Measurements from ENCODE around the gene PRKCA. TPM values are rescaled to one million over a fixed set of nuclear protein-coding genes. Genes with fewer than 3 reads are reported as not detected.

PRKCA gene
- total RNA-seq, 1 donor from 2014 or later, result 16.4 TPM

- Mint-ChIP-seq H3K27ac (no peak overlapping the region), H3K4me1 (ENCODE audit: low read depth) (peaks cover 6% of the 10 kb centered on the region), H3K9me3 (ENCODE audit: low read depth) (peaks cover 9% of the 10 kb centered on the region), H3K4me3 (ENCODE audit: low read depth) (no peak overlapping the region), H3K36me3 (ENCODE audit: insufficient read depth) (peaks cover 3% of the 10 kb centered on the region), H3K27me3 (no peaks in the 10 kb centered on the region)
- no peak for DNase-seq (ENCODE audit: low spot score, unreplicated experiment)
- TF ChIP-seq CTCF (IDR thresholded peaks at IDR 0.05; ENCODE audit: unreplicated experiment), result no peak
These were observed 453.5 kb downstream of the PRKCA start for GRCh38 chr17:66755944-66756290.

GRCh38 chr17:66760324-66760723 lies 457.9 kb downstream of the PRKCA start:
- Mint-ChIP-seq H3K36me3 (ENCODE audit: insufficient read depth) (peaks cover 2% of the 10 kb centered on the region), H3K4me1 (ENCODE audit: low read depth) (no peaks in the 10 kb centered on the region), H3K9me3 (ENCODE audit: low read depth) (peaks cover 9% of the 10 kb centered on the region), H3K27ac (no peak overlapping the region), H3K4me3 (ENCODE audit: low read depth) (no peak overlapping the region), H3K27me3 (no peaks in the 10 kb centered on the region)
- no peak for TF ChIP-seq CTCF (IDR thresholded peaks at IDR 0.05; ENCODE audit: unreplicated experiment)
- DNase-seq (ENCODE audit: low spot score, unreplicated experiment), result no peak

- Mint-ChIP-seq H3K27me3 (no peaks in the 10 kb centered on the region), H3K9me3 (ENCODE audit: low read depth) (peaks cover 9% of the 10 kb centered on the region), H3K4me1 (ENCODE audit: low read depth) (no peaks in the 10 kb centered on the region), H3K36me3 (ENCODE audit: insufficient read depth) (no peaks in the 10 kb centered on the region), H3K27ac (no peak overlapping the region), H3K4me3 (ENCODE audit: low read depth) (no peak overlapping the region)
- no peak for DNase-seq (ENCODE audit: low spot score, unreplicated experiment)
- TF ChIP-seq CTCF (IDR thresholded peaks at IDR 0.05; ENCODE audit: unreplicated experiment), result no peak
These were observed 459.9 kb downstream of the PRKCA start for GRCh38 chr17:66762276-66762675.

- no peak overlapping the region for H3K4me3 Mint-ChIP-seq (ENCODE audit: low read depth)
- no peak overlapping the region for H3K27ac Mint-ChIP-seq
- H3K27me3 Mint-ChIP-seq, result no peaks in the 10 kb centered on the region
- peaks cover 9% of the 10 kb centered on the region for H3K9me3 Mint-ChIP-seq (ENCODE audit: low read depth)
- no peaks in the 10 kb centered on the region for H3K36me3 Mint-ChIP-seq (ENCODE audit: insufficient read depth)
- TF ChIP-seq CTCF (IDR thresholded peaks at IDR 0.05; ENCODE audit: unreplicated experiment), result no peak
- no peaks in the 10 kb centered on the region for H3K4me1 Mint-ChIP-seq (ENCODE audit: low read depth)
- DNase-seq (ENCODE audit: low spot score, unreplicated experiment), result no peak
These were observed 460.6 kb downstream of the PRKCA start for GRCh38 chr17:66763056-66763455.

- Mint-ChIP-seq H3K27ac (no peak overlapping the region), H3K4me3 (ENCODE audit: low read depth) (no peak overlapping the region), H3K27me3 (no peaks in the 10 kb centered on the region), H3K4me1 (ENCODE audit: low read depth) (no peaks in the 10 kb centered on the region), H3K9me3 (ENCODE audit: low read depth) (peaks cover 11% of the 10 kb centered on the region), H3K36me3 (ENCODE audit: insufficient read depth) (no peaks in the 10 kb centered on the region)
- DNase-seq (ENCODE audit: low spot score, unreplicated experiment), result no peak
- no peak for TF ChIP-seq CTCF (IDR thresholded peaks at IDR 0.05; ENCODE audit: unreplicated experiment)
These were observed 462.1 kb downstream of the PRKCA start for GRCh38 chr17:66764506-66764905.

All from progenitor cell of endocrine pancreas (in vitro differentiated cells).